Right lobe of liver (tissue), 4 donors: Measurements from ENCODE around the gene DSTYK.

Source experiments
- CTCF ChIP-seq, 4 donors: fragments of 200-600 bp in 3 of 4; fragments of 450-650 bp in 1 of 4; IDR thresholded peaks; one replicate each; pipeline versions ENCODE4 v1.5.1 to v1.8.0; 2016 to 2022; ENCODE audit warnings: antibody characterized with exemption in 4 of 4, mild to moderate bottlenecking in 2 of 4
- POLR2A ChIP-seq: fragments of 450-650 bp; IDR thresholded peaks from one replicate; pipeline ENCODE4 v1.6.1; 2017; ENCODE audit warnings: antibody characterized with exemption, mild to moderate bottlenecking
- donor health status: DM: no; HTN: no; CAD: no.
- donor health status: DM: no; HTN: no; CAD: no.
- donor health status: DM: no; HTN: yes; CAD: no.

GRCh38 chr1:205182930-205183329 lies 28.6 kb downstream of the DSTYK start:
- no peak for TF ChIP-seq POLR2A
- TF ChIP-seq CTCF (IDR thresholded peaks at IDR 0.05): no peak
